Raji (cell line): ENCODE results near the gene CABP1.

Experiments used
- POLR2A ChIP-seq: IDR thresholded peaks from 2 replicates; pipeline ENCODE4 v1.6.1; 2011; ENCODE audit warnings: low read depth, low read length, control low read depth; ENCODE audit not compliant: insufficient read depth

CABP1 gene

DNA sequence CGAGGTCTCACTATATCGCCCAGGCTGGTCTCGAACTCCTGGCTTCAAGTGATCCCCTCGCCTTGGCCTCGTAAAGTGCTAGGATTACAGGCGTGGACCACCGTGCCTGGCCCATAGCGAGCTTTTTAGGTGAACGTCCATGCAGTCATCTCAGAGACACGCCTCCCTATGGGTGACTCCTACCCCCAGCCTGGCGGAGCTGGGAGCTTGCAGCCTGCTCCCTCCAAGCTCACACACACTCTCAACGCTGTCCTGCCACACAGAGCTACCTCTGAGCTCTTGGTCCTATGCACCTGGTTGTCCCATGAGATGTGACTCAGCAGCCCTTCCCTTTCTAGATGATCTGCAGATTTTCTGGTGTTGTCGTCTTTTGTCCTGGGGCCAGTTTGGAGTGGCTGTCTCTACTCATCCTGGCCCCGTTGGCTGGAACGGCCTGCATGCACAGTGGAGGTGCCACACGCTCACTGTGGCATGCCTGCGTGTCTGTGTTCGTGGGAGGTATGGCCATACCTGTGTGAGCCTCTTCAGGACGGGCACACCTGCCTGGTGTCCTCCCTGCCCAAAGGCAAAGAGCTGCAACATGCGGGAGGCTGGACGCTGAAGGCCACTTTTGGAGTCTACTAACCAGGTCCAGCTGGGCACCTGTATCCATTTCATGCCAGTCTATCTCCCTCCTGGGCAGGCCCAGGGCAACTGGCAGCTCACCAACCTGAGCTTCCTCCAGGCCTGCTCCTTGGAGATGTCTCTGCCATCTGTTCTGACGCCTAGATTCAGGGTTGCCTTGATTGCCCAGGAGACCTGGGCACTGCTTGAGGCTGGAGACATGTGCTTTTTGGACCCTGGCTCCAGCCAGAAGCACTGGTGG is 18.1 kb downstream of the CABP1 start:
- no peak for TF ChIP-seq POLR2A

DNA sequence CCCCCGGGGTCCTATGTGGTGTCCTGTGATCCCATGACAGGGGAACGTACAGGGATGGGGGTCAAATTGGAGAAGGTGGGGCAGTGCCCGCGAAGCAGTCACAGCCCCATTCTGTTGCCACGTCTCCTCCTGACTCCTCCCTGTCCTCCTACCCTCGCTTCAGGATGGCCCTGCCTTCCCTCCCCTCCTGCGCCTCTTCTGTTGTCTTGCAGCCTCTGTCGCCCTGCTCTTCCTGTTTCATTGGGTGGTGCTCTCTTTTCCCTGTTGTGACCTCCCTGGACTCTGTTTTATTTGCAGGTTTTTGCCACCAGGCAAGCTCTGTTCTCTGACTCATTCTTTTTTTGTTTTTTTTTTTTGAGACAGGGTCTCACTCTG is 18.7 kb downstream of the CABP1 start:
- TF ChIP-seq POLR2A: no peak

DNA sequence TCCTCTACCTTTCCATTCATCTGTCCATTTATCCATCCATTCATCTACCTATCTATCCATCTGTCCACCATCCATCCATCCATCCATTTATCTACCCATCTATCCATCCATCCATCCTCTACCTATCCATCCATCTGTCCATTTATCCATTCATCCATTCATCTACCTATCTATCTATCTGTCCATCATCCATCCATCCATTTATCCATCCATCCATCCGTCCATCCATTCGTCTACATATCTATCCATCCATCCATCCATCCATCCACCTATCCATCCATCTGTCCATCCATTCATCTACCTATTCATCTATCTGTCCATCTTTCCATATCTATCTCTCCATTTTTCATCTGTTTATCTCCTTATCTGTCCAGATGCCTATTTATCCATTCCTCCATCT is 21.0 kb downstream of the CABP1 start:
- no peak for TF ChIP-seq POLR2A

DNA sequence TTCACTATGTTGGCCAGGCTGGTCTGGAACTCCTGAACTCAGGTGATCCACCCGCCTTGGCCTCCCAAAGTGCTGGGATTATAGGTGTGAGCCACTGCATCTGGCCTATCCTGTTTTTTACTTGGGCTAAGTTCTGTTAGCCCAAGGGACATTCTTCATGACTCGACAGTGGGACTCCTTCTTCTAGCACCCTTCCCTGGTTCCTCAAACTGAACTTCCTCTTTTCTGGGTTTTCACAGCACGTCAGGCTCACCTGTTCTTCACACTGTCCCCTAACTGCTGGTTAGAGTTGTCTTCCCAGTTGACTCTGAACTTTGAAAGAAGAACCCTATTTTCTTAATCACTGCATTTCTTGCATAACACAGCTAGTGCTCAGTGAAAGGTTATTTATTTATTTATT is 22.5 kb downstream of the CABP1 start:
- no peak for TF ChIP-seq POLR2A

DNA sequence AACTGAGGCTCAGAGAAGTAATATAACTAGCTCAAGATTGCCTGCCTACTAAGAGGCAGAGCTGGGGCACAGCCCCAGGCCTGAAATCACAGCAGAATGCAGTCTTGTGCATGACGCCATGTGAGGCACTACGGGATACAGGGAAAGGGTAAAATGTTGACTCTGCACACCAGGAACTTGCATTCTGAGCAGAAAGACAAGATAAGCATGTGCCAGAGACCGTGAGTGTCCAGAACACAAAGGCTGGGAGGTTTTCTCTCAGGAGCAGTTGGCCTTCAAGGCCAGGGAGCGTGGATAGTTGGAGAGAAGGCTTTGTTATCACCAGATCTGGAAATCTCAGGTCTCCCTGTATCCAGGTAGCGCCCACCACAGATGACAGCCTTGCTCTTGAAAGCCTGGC is 23.3 kb downstream of the CABP1 start:
- no peak for TF ChIP-seq POLR2A

DNA sequence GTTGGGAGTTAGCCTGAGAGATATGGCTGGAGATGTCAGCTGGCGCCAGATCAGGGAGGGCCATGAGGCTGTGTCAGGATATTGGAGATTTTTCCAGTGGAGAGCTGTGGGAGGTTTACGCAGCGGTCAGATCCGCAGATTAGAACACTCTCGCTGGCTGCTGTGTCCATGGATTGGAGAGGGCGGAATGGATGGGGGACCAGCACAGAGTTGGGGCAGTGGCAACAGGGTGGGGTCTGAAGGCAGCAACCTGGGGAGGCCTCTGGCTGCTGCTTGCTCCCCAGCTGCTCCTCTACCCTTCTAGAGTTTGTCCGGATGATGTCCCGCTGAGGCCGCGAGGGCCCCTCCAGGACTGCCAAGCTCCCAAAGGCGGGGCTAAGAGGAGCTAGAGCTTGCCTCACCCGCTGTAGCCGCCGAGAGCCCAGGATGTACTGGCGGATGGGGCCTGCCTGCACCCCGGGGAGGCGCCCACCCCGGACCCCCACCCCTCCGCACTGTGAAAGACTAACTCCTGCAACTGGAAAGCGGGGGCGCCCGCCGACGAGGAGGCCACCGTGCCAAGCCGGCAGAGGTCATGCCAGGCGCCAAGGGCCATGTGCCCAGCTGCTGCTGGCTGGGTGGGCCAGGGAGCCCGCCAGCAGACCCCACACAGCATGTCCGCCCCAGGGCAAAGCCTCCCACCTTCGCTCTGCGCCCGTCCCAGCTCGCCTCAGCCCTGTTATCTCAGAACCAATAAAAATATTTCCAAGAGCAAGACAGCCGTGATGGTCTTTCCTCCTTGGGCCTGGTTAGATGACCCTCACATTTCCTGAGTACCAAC is 26.4 kb downstream of the CABP1 start:
- no peak for TF ChIP-seq POLR2A

DNA sequence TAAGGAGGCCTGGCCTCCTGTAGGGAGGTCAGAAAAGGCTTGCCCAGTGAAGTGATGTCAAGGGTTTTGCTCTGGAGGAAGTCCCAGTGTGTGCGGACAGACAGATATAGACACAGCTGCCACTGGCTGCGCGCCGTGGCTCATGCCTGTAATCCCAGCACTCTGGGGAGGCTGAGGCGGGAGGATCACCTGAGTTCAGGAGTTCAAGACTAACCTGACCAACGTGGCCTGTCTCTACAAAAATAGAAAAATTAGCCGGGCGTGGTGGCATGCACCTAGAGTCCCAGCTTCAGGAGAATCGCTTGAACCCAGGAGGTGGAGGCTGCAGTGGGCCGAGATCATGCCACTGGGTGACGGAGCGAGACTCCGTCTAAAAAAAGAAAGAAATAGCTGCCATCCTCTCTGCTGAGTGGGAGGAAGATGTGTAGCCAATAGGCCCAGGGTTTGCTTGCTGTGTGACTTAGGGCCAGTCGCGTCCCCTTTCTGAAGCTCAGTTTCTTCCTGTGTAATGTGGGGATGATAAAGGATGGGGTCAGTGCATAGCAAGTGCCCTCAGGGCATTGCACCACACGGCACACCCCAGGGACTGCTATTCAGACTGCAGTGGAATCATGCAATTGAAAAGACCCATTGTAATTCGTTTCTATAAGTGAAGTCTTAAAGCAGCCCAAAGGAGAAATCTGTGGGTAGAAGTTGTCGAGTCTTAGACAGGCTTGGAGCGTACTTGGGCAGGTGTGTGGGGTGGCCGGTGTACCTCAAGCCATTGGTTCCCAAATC is 27.9 kb downstream of the CABP1 start:
- no peak for TF ChIP-seq POLR2A

DNA sequence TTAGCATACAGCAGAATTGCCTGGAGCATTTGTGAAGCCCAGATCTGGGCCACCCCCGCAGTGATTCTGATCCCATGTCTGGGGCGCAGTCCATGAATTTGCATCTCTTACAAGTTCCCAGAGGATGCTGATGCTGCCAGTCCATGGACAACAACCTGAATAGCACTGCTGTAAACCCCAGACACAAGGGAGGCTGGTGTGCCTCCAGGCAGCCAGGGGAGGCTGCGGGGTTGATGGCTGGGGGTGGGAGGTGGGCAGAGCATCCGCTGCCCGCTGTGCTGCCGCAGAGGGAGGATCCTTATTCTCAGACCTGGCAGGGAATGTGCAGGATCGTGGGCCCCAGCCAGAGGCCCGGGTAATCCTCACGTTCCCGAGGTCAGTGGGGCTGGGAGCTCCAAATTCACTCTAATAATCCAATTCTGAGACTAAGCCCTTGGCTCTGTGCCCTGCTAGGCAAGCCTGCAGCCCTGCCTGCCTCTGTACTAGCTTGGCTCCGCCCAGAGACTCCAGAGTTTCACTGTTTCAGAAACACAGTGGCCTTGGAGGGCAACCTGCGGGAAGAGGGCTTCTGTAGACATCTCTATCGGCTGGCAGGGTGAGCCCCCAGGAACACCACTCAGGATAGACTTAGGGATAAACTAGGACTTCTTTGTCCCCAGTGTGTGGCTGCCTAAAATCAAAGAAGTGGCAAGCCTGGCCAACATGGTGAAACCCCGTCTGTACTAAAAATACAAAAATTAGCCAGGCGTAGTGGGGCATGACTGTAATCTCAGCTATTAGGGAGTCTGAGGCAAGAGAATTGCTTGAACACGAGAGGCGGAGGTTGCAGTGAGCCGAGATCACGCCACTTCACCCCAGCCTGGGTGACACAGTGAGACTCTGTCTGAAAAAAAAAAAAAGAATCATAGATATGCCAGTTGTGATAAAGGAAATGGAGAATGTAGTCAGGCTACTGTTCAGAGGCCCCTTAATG is 28.7 kb downstream of the CABP1 start:
- peak; percentile 31; the same call in 1 of the 2 replicates for TF ChIP-seq POLR2A

DNA sequence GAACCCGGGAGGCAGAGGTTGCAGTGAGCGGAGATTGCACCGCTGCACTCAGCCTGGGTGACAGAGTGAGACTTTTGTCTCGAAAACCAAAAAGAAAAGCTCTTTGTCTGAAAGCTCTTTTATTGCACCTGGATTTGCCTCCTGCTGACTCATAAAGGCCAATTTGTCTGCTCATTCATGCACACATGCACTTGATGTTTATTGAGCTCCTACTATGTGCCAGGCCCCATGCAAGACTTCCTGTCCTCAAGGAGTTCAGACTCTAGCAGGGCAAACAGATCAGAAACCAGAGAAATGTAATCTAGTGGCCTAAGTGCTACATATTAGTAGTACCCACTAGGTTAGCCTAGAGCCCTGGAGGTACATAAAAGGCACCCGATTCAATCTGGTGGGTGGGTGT is 30.2 kb downstream of the CABP1 start:
- TF ChIP-seq POLR2A: no peak

DNA sequence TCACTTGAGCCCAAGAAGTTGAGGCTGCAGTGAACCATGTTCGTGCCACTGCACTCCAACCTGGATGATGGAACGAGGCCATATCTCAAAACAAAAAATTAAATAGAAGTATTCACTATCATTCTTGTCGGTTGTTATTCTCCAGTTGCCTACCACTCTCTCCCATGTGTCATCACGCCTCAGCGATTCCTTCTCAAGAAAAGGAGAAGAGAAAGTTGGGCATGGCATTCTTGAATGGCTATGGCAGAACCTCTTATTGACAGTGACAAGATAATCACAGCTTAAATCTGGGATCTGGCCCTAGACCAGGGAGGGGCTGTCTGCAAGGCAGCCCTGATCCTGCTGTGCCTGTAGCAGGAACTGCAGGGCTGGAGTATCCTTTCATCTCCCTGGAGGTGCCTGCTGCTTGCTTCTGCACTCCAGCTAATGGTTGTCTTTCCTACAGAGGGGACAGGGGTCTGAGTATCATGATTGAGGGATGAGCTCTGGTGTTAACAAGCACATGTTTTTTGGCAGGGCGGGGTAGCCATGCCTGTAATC is 33.7 kb downstream of the CABP1 start:
- TF ChIP-seq POLR2A: no peak

DNA sequence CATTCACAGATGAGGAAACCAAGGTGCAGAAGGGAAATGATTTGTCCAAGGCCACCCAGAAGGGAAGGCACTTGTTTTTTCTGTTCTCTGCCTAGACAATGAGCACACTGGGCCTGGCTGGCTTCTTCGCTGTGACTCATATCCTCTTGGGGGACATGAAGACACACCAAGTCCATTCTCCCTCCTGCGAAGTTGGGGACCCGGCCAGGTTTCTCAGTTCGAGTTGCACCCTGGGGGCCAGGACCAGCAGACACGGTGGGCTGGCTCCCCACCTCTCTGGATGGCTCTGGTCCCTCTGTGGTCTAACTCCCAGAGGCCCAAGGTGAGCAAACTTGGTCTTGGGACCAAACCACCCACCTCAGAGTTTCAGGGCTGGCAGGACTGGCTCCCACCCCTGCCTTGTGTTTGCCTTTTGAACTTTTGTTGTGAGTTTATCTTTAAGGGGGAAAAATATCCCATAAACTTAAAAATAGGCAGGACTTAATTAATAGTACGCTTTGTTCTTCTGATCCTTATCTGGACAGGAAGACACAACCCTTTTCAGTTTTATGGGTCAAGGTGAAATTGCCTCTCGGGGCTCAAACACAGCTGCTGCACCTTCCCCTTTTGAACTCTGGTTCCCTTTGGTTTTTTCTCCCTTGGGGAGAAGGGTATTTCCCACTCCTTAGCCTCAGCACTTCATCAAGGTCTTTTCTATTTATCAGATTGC is 37.5 kb downstream of the CABP1 start:
- TF ChIP-seq POLR2A: no peak

DNA sequence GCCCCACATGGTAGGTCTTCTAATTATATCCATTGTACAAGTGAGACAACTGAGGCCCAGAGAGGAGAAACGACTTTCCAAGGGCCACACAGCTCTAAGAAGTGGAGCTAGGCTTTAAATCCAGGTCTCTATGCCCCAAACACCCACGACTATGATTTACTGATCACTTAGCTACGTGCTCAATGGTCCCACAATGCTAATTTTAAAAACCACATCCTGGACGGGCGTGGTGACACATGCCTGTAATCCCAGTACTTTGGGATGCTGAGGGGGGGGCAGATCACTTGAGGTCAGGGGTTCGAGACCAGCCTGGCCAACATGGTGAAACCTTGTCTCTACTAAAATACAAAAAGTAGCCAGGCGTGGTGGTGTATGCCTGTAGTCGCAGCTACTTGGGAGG is 38.1 kb downstream of the CABP1 start:
- TF ChIP-seq POLR2A: no peak

DNA sequence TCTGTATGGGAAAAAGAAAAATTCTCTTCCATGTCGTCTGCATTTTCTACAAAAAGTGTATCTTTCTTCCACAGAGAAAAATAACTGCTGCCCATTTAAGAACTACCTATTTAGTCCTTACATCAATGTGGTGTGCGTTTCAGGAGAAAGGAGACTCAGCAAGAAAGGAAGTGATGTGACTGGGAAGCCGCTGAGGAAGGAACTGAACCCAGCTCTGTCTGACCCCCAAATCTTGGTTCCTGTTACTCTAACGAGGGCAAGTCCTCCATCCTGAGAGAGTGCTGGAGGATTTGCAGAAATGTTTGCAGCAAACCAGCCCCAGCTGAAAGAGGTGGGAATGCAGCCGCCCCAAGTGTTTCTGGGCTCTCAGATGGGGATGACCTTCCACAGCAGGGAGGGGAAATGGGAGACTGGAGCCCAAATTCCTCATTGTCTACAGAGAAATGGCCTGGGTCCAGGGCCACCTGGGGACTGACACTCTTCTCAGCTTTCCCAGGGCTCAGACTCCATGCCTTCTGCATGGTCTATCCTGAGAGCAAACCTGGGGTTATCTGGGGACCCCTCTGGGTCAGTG is 39.8 kb downstream of the CABP1 start:
- TF ChIP-seq POLR2A: no peak
